Measurements from ENCODE around the gene OR2V2. TPM values are rescaled to one million over a fixed set of nuclear protein-coding genes. Genes with fewer than 3 reads are reported as not detected.
A peak's percentile ranks its signal among the peaks of the same experiment; 100 is the strongest.

OR2V2 gene
- total and polyA plus RNA-seq, 12 donors, result not detected

DNA sequence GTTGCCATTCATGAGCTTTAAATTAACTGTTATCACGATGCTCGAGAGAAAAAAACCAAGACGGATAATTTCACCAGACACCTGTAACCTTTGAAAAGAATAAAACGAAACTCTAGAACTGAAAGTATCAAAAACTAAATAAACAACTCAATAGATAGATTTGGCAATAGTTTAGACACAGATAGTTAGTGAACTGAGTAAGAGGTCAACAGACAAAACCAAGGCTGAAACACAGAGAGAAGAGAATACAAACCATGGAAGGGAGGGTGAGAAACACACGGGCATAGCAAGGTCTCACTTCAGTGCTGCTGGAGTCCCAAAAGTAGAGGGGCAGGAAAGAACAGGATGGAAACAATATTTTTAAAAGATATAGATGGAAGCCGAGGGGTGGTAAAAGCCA, 13.1 kb upstream of the OR2V2 start:
- TF ChIP-seq, protein P1, sequence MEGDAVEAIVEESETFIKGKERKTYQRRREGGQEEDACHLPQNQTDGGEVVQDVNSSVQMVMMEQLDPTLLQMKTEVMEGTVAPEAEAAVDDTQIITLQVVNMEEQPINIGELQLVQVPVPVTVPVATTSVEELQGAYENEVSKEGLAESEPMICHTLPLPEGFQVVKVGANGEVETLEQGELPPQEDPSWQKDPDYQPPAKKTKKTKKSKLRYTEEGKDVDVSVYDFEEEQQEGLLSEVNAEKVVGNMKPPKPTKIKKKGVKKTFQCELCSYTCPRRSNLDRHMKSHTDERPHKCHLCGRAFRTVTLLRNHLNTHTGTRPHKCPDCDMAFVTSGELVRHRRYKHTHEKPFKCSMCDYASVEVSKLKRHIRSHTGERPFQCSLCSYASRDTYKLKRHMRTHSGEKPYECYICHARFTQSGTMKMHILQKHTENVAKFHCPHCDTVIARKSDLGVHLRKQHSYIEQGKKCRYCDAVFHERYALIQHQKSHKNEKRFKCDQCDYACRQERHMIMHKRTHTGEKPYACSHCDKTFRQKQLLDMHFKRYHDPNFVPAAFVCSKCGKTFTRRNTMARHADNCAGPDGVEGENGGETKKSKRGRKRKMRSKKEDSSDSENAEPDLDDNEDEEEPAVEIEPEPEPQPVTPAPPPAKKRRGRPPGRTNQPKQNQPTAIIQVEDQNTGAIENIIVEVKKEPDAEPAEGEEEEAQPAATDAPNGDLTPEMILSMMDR (IDR thresholded peaks at IDR 0.05), result no peak
- TF ChIP-seq POLR2A (IDR thresholded peaks at IDR 0.05), result no peak
- no peak overlapping the region for H3K27ac ChIP-seq
- no peaks in the 10 kb centered on the region for H3K36me3 ChIP-seq (replicated peaks in 1 of 2)
- no peaks in the 10 kb centered on the region for H3K9me3 ChIP-seq (replicated peaks in 1 of 3)
- intact Hi-C loops (cut with DNase I), result no loop called here
- H3K4me3 ChIP-seq, result no peak overlapping the region
- H3K4me1 ChIP-seq (replicated peaks in 1 of 2), result no peaks in the 10 kb centered on the region
- DNase-seq, result no peak
- H3K27me3 ChIP-seq, result no peaks in the 10 kb centered on the region
- 70 to 82% (median 75%) methylated on average over 6 of the region's 6 CpGs for WGBS, 4 donors

DNA sequence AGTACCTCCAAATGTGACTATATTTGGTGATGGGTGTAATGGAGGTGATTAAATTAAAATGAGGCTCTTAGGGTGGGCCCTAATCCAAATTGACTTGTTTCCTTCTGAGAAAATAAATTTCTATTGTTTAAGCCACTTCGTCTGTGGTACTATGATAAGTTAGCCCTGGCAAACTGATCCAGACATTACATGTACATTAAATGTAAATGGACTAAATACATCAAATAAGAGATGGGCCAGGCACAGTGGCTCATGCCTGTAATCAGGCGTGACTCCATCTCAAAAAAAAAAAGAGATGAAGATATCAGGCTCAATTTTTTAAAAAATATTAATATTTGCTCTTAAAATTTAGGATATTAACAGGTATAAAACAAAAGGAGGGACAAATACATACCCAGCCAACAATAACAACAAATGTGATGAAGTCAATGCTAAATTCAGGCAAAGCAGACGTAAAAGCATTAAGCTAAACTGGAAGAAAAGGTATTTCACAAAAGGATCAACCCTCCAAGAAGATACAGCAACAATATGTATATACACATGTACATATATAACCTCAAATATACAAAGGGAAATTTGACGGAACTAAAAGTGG, 10.9 kb upstream of the OR2V2 start:
- H3K27me3 ChIP-seq, result peaks cover 3% of the 10 kb centered on the region
- no peak for DNase-seq
- H3K9me3 ChIP-seq (replicated peaks in 1 of 3), result no peaks in the 10 kb centered on the region
- WGBS, 4 donors, result 68 to 84% (median 80%) methylated on average over 4 of the region's 4 CpGs
- no peaks in the 10 kb centered on the region for H3K36me3 ChIP-seq (replicated peaks in 1 of 2)
- H3K4me1 ChIP-seq (replicated peaks in 1 of 2), result no peaks in the 10 kb centered on the region
- H3K4me3 ChIP-seq, result no peak overlapping the region
- intact Hi-C loops (cut with DNase I), result no loop called here
- TF ChIP-seq POLR2A (IDR thresholded peaks at IDR 0.05), result no peak
- TF ChIP-seq, protein P1 (IDR thresholded peaks at IDR 0.05), result no peak
- H3K27ac ChIP-seq, result no peak overlapping the region

DNA sequence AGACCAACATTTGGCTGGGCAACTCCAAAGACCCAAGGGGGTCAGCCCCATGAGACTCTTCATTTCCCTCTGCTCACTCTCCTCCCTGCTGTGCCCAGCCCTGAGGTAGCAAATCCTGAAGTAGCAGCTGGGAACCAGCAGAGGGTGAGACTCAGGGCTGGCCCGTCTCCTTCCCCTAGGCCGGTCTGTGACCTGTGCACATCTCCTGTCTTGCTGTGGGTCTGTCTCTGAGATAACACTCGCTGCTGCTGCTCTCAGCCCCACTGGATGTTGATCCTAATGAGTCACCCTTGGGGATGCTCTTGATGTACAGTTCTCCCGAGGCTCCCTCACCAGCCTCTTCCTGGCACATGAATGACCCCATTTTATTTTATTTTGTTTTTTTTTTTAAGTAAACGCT, 9.1 kb upstream of the OR2V2 start:
- Histone ChIP-seq H3K27ac (no peak overlapping the region), H3K4me1 (replicated peaks in 1 of 2) (no peaks in the 10 kb centered on the region), H3K4me3 (no peak overlapping the region), H3K36me3 (replicated peaks in 1 of 2) (no peaks in the 10 kb centered on the region), H3K9me3 (replicated peaks in 1 of 3) (no peaks in the 10 kb centered on the region), H3K27me3 (peaks cover 8% of the 10 kb centered on the region)
- no peak for TF ChIP-seq POLR2A (IDR thresholded peaks at IDR 0.05)
- TF ChIP-seq, protein P1 (IDR thresholded peaks at IDR 0.05), result no peak
- DNase-seq, result peak in 1 of 7 donors; percentile 11
- WGBS, 4 donors, result 32 to 72% (median 50%) methylated on average over 4 to 5 of the region's 5 CpGs
- intact Hi-C loops (cut with DNase I), result no loop called here

DNA sequence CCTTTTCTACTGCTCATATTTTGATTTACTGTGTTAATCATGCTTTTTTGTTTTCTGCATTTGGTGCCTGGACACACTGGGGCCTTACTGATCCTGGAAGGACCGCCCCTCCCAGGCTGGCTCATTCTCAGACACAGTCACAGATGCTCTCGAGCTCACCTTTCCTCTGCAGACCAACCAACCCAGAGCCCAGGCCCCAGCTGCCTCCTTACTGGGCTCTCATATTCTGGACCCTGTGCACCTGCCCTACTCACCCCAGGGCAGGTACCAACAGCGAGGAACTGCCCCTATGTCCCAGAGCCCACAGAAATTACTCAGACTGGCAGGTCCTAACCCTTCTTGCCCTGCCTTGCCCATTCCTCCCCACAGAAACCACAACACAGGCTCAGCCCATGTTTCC, 6.6 kb upstream of the OR2V2 start:
- TF ChIP-seq, protein P1 (IDR thresholded peaks at IDR 0.05), result no peak
- TF ChIP-seq POLR2A (IDR thresholded peaks at IDR 0.05), result no peak
- WGBS, 4 donors, result 62 to 87% (median 76%) methylated on average over 3 of the region's 3 CpGs
- H3K4me3 ChIP-seq, result no peak overlapping the region
- H3K36me3 ChIP-seq (replicated peaks in 1 of 2), result no peaks in the 10 kb centered on the region
- no peak overlapping the region for H3K27ac ChIP-seq
- intact Hi-C loops (cut with DNase I), result no loop called here
- H3K27me3 ChIP-seq, result peaks cover 8% of the 10 kb centered on the region
- H3K4me1 ChIP-seq (replicated peaks in 1 of 2), result no peaks in the 10 kb centered on the region
- peak in 1 of 7 donors; percentile 11 for DNase-seq
- H3K9me3 ChIP-seq (replicated peaks in 1 of 3), result no peaks in the 10 kb centered on the region
